DMS79 (cell line): ENCODE measurements around the gene SCYGR3.

ENCODE experiments used
- DNase-seq: peaks from one replicate; lab custom pipeline; 2025; lab: John Stamatoyannopoulos, UW

SCYGR3 gene, protein sequence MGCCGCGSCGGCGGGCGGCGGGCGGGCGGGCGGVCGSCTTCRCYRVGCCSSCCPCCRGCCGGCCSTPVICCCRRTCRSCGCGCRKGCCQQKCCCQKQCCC

GRCh38 chr2:227614740-227615139 lies at the start of gene SCYGR3:
SCYGR3 (minus strand) TSS chr2:227614840; CDS start chr2:227614840, 0 bp downstream.
- DNase-seq = no peak

DNA sequence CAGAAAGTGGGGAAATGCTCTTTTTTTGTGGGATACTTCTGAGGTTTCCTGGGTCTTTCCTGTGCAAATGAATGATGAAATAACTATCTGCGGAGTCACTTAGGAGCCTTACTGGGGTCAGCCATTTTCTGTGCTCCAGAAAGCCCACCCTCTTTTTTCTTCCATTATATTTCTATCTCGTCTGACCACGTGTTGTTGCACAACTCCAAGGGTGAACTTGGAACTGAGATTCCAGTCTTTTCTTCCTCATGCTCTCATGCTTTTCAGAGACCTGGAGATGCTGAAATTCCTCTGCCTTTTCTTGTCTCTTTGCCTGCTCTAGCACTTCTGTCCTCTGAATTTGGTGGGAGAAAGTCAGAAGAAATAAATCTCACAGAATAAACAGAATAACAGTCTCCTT lies 47.2 kb upstream of the SCYGR3 start:
- no peak for DNase-seq

GRCh38 chr2:227661025-227661649 lies 46.5 kb upstream of the SCYGR3 start:
- no peak for DNase-seq

GRCh38 chr2:227657199-227657845 lies 42.7 kb upstream of the SCYGR3 start:
- no peak for DNase-seq

DNA sequence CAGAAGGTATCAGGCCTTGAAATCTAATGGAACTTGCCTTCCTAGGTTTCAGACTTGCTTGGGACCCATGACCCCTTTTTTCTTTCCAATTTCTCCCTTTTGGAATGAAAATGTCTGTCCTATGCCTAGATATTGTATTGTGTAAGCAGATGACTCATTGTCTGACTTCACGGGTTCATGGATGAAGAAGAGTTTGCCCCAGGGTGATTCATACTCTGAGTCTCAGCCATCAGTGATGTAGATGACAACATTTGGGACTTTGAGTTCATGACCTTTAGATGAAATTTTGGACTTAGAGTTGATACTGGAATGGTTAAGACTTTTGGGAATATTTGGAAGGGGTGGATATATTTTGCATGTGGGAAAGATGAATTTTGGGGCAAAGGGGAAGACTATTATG lies 40.8 kb upstream of the SCYGR3 start:
- no peak for DNase-seq

GRCh38 chr2:227654426-227654825 lies 39.8 kb upstream of the SCYGR3 start:
- DNase-seq = no peak

DNA sequence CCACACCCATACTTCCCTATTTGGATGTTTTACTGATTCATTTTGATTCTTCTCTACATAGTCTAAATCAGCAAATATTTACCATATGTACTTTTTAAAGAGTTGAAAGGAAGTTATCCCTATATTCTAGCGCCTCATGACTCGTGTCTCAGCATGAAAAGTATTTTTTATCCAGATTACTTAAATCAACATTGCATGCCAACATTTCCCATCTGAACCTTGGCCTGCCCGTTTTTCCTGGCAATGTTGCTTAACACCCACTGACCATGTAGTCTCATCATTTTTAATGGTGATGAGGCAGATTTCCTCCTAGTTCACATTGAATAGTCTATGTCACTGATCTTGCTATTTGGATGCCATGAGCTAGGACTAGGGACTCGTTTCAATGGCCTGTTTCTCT lies 38.8 kb upstream of the SCYGR3 start:
- no peak for DNase-seq

GRCh38 chr2:227643990-227644551 lies 29.4 kb upstream of the SCYGR3 start:
- DNase-seq = no peak

- no peak for DNase-seq
Measured at GRCh38 chr2:227642656-227643055, 28.0 kb upstream of the SCYGR3 start.

DNA sequence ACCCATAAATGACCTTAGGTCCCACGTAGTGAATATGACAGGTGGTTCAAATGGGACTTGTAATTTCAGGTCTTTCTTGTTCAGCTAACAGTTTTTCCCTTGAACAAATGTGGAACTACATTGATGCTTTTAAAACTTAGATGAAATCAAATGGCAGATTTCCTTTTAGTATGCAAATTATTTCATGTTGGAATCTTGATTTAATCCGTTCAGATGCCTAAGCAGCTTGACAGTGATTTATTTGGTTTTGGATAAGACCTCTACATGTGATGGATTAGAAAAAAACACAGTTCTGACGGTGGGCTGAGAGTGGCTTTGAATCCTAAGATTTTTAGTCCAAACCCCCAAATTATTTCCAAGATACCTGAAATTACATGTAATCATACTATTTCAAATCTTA lies 19.6 kb upstream of the SCYGR3 start:
- no peak for DNase-seq

GRCh38 chr2:227632827-227633226 lies 18.2 kb upstream of the SCYGR3 start:
- no peak for DNase-seq

DNA sequence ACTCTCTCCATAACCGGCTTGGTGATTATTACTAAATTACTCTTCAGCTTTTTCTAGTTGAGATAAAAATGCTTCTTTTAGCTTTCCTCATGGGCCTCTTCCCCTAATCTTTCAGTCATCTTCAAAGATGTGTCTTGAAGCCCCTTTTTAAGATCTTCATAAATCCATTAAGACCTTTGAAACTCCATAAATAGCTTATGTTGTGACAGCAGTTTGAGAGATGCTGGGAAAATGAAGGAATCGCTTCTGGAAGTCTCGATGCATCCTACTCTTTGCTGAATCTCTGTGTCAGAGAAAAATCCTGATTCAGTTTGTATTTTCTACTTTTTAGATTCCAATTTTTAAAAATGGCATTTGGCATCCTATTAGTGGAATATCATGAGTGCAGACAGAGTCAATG lies 15.7 kb upstream of the SCYGR3 start:
- DNase-seq = no peak

DNA sequence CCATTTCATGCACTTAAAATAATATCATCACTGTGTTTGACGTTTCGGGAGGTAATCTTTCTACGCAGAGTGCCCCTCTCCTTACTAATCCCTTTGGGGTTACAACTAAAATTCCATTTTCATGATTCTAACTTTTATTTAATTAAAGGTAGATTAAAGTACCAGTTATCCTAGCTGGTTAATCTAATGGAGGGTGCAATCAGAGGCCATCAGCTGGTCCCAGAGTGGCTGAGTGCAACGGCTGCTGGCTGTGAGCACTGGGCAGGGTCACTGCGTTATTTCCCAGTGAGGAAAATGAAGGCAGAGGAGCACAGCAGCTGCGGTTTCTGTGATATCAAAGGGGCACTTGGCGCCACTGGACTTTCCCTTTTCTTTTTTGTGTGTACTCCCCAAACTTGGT lies 14.8 kb upstream of the SCYGR3 start:
- DNase-seq = no peak

GRCh38 chr2:227627769-227628168 lies 13.1 kb upstream of the SCYGR3 start:
- no peak for DNase-seq

- DNase-seq = no peak
Measured at GRCh38 chr2:227626580-227627151, 12.0 kb upstream of the SCYGR3 start.

DNA sequence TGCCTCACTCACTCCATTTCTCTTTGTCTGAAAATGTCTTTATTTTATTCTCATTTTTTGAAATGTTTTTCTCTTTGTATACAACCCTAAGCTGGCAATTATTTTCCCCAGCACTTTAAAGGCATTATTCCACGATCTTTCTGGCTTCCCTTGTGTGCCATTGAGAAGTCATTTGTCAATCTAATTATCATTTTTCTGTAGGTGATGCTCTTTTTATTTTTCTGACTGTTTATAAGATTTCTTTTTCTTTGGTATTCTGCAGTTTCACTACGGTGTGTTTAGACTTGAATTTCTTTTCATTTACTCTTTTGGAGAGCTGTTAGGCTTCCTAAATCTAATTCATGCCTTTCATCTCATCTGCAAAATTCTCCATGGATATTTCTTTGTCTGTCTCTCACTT lies 10.8 kb upstream of the SCYGR3 start:
- no peak for DNase-seq

DNA sequence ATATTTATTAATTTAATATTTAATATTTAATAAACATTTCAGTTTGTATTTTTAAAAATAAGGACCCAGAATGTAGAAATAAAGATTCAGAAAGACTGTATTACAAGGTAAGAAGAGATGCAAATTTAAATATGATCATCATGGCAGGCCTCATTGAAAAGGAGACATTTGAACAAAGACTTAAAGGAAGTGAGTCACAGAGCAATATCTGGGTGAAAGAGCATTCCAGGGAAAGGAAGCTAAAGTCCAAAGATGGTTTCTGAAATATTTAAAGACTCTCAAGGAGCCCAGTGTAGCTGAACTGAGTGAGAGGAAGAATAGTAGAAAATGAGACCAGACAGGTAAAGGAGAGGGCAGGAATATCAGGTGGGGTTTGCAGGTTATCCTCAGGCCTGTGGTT lies 8.6 kb upstream of the SCYGR3 start:
- no peak for DNase-seq

DNA sequence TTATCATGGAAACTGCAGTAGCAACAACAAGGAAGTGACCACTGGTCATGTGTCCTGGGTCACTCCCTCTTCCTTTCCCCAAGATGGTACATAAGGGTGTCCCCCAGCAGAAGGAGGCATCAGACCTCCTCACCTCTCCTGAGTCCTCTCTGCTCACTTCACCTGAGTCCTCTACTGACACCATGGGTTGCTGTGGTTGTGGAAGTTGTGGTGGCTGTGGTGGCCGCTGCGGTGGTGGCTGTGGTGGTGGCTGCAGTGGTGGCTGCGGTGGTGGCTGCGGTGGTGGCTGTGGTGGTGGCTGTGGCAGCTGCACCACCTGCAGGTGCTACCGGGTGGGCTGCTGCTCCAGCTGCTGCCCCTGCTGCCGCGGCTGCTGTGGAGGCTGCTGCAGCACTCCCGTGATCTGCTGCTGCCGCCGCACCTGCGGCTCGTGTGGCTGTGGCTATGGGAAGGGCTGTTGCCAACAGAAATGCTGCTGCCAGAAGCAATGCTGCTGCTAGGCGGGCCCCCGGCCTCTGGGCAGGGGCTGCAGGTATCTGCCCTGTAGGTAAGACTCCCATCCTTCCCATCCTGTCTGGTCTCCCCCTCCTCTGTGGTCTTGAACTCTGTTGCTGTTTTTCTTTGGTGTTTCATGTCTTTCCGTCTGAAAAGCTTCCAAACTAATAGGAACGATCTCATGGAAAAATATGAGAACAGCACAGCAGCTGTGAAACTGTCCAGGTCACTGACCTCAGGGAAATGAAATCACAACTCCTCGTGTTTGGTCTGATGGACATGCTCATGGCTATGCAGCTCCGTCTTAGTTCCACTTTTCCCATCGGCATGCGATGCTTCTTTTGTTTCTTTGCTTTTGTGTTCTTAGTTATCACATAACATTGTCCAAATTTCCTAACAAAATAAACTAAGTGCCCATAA lies 2.9 kb upstream of the SCYGR3 start, which contains the start of gene SCYGR4:
Gene SCYGR4 (plus strand): TSS at position 183 of the 915 bp plus-strand sequence. CDS start 0 bp downstream, at position 183.
- DNase-seq = no peak

GRCh38 chr2:227616631-227617030 lies 2.0 kb upstream of the SCYGR3 start:
- DNase-seq = no peak

- DNase-seq = no peak
Measured at GRCh38 chr2:227615906-227616305, 1.3 kb upstream of the SCYGR3 start.

GRCh38 chr2:227615181-227615580 lies 541 bp upstream of the SCYGR3 start:
- DNase-seq = no peak

GRCh38 chr2:227614246-227614645 lies 394 bp downstream of the SCYGR3 start:
- peak; percentile 5 for DNase-seq
